ENCODE data around the gene GALE.

DNA sequence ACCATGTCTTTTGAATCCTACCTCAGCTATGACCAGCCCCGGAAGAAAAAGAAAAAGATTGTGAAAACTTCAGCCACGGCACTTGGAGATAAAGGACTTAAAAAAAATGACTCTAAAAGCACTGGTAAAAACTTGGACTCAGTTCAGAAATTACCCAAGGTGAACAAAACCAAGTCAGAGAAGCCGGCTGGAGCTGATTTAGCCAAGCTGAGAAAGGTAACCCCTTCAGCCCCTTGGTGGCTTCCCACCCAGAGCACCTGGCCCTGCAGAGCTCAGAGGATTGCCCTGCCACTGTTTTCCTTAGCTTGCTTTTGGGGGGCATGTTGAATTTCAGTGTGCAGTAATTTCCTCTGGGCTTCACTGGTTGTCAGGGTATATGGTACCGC lies 48.7 kb downstream of the GALE start:
- TF ChIP-seq, protein P1, sequence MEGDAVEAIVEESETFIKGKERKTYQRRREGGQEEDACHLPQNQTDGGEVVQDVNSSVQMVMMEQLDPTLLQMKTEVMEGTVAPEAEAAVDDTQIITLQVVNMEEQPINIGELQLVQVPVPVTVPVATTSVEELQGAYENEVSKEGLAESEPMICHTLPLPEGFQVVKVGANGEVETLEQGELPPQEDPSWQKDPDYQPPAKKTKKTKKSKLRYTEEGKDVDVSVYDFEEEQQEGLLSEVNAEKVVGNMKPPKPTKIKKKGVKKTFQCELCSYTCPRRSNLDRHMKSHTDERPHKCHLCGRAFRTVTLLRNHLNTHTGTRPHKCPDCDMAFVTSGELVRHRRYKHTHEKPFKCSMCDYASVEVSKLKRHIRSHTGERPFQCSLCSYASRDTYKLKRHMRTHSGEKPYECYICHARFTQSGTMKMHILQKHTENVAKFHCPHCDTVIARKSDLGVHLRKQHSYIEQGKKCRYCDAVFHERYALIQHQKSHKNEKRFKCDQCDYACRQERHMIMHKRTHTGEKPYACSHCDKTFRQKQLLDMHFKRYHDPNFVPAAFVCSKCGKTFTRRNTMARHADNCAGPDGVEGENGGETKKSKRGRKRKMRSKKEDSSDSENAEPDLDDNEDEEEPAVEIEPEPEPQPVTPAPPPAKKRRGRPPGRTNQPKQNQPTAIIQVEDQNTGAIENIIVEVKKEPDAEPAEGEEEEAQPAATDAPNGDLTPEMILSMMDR (IDR thresholded peaks at IDR 0.05): no peak
- TF ChIP-seq, protein P2, sequence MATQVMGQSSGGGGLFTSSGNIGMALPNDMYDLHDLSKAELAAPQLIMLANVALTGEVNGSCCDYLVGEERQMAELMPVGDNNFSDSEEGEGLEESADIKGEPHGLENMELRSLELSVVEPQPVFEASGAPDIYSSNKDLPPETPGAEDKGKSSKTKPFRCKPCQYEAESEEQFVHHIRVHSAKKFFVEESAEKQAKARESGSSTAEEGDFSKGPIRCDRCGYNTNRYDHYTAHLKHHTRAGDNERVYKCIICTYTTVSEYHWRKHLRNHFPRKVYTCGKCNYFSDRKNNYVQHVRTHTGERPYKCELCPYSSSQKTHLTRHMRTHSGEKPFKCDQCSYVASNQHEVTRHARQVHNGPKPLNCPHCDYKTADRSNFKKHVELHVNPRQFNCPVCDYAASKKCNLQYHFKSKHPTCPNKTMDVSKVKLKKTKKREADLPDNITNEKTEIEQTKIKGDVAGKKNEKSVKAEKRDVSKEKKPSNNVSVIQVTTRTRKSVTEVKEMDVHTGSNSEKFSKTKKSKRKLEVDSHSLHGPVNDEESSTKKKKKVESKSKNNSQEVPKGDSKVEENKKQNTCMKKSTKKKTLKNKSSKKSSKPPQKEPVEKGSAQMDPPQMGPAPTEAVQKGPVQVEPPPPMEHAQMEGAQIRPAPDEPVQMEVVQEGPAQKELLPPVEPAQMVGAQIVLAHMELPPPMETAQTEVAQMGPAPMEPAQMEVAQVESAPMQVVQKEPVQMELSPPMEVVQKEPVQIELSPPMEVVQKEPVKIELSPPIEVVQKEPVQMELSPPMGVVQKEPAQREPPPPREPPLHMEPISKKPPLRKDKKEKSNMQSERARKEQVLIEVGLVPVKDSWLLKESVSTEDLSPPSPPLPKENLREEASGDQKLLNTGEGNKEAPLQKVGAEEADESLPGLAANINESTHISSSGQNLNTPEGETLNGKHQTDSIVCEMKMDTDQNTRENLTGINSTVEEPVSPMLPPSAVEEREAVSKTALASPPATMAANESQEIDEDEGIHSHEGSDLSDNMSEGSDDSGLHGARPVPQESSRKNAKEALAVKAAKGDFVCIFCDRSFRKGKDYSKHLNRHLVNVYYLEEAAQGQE (IDR thresholded peaks at IDR 0.05; ENCODE audit: insufficient read depth in 1 of 2, low read depth in 2 of 2, low read length in 1 of 2): no peak
